SK-N-SH (cell line): Measurements from ENCODE around the gene RABGAP1L. TPM values are rescaled to one million over a fixed set of nuclear protein-coding genes. Genes with fewer than 3 reads are reported as not detected.

Experiments used
- CTCF ChIA-PET: fragments of 300-600, 350-600 bp; formaldehyde crosslinking; extraction: SDS; loops from one replicate; lab custom pipeline; 2021; lab: Yijun Ruan, JAX
- POLR2A ChIA-PET: fragments of 350-600 bp; sonication (Branson Sonifier 250); formaldehyde crosslinking; extraction: SDS; loops from one replicate; lab custom pipeline; 2020; ENCODE audit warnings: antibody characterized with exemption, inconsistent platforms; lab: Yijun Ruan, JAX
- DNase-seq: peaks from one replicate; pipeline ENCODE4 v3.0.0; 2012
- H2AFZ ChIP-seq: fragments of 200-600 bp; sonication (generic); 2 replicates; pipeline ENCODE4 v1.8.1; 2016; ENCODE audit warnings: antibody characterized with exemption, mild to moderate bottlenecking, low read depth
- H3F3A ChIP-seq: fragments of 200-600 bp; sonication (generic); replicated peaks from 2 replicates; pipeline ENCODE3; 2016; ENCODE audit warnings: antibody characterized with exemption, mild to moderate bottlenecking; ENCODE audit not compliant: insufficient read depth
- H3K27ac ChIP-seq, 2 experiments: fragments of 200-500 bp in 1 of 2; fragments of 200-600 bp in 1 of 2; sonication (Bioruptor generic) in 1 of 2; sonication (generic), shearing (Covaris generic) in 1 of 2; 2 replicates each; pipeline versions ENCODE4 v1.5.1 to v1.6.1; 2014 to 2016; ENCODE audit warnings: low read depth in 2 of 2, inconsistent platforms in 1 of 2, low read length in 1 of 2, mild to moderate bottlenecking in 1 of 2, mixed read lengths in 1 of 2
- H3K27me3 ChIP-seq: fragments of 200-600 bp; sonication (generic), shearing (Covaris generic); 2 replicates; pipeline ENCODE4 v1.6.1; 2016; ENCODE audit warnings: mixed run types; ENCODE audit not compliant: insufficient read depth
- H3K36me3 ChIP-seq, 2 experiments: fragments of 200-500 bp in 1 of 2; fragments of 200-600 bp in 1 of 2; sonication (Bioruptor generic) in 1 of 2; sonication (generic) in 1 of 2; replicated peaks in 1 of 2; 2 replicates each; pipeline versions ENCODE3 to v1.5.1; 2014 to 2016; ENCODE audit warnings: low read length in 1 of 2, mild to moderate bottlenecking in 1 of 2; ENCODE audit not compliant: insufficient read depth in 2 of 2, control insufficient read depth in 1 of 2
- H3K4me1 ChIP-seq, 2 experiments: fragments of 200-500 bp in 1 of 2; fragments of 200-600 bp in 1 of 2; sonication (Bioruptor generic) in 1 of 2; sonication (generic), shearing (Covaris generic) in 1 of 2; 2 replicates each; pipeline versions ENCODE4 v1.5.1 to v1.6.1; 2014 to 2016; ENCODE audit warnings: low read depth in 1 of 2, low read length in 1 of 2, mixed run types in 1 of 2; ENCODE audit not compliant: insufficient read depth in 2 of 2, control insufficient read depth in 1 of 2
- H3K4me2 ChIP-seq: fragments of 200-600 bp; sonication (generic), shearing (Covaris generic); 2 replicates; pipeline ENCODE4 v1.6.1; 2017; ENCODE audit warnings: mixed run types
- H3K4me3 ChIP-seq, 2 experiments: fragments of 200-500 bp in 1 of 2; fragments of 200-600 bp in 1 of 2; sonication (Bioruptor generic) in 1 of 2; sonication (generic), shearing (Covaris generic) in 1 of 2; 2 replicates each; pipeline versions ENCODE4 v1.5.1 to v1.8.1; 2014 to 2016; ENCODE audit warnings: low read depth in 2 of 2, inconsistent platforms in 1 of 2, low read length in 1 of 2, mild to moderate bottlenecking in 1 of 2, mixed read lengths in 1 of 2, moderate library complexity in 1 of 2
- H3K79me2 ChIP-seq: fragments of 200-600 bp; sonication (generic); 2 replicates; pipeline ENCODE4 v1.8.1; 2017; ENCODE audit warnings: mild to moderate bottlenecking; ENCODE audit not compliant: insufficient read depth
- H3K9ac ChIP-seq: fragments of 200-600 bp; sonication (generic); 2 replicates; pipeline ENCODE4 v1.6.1; 2017; ENCODE audit warnings: mixed run types
- H3K9me2 ChIP-seq: fragments of 200-600 bp; sonication (generic); 2 replicates; pipeline ENCODE4 v1.6.1; 2017; ENCODE audit warnings: mixed run types
- H3K9me3 ChIP-seq: fragments of 200-600 bp; sonication (generic); 2 replicates; pipeline ENCODE4 v1.6.1; 2017; ENCODE audit warnings: mixed run types, mild to moderate bottlenecking, moderate library complexity
- H4K20me1 ChIP-seq: fragments of 200-600 bp; sonication (generic); 2 replicates; pipeline ENCODE4 v1.6.1; 2017; ENCODE audit warnings: mild to moderate bottlenecking, mixed run types; ENCODE audit not compliant: insufficient read depth
- ELF1 ChIP-seq: IDR thresholded peaks from 2 replicates; pipeline ENCODE4 v1.4.0; 2012
- EZH2phosphoT487 ChIP-seq: fragments of 200-600 bp; sonication (generic); IDR thresholded peaks from 2 replicates; pipeline ENCODE4 v1.6.1; 2017; ENCODE audit warnings: low read depth, mixed run types, mild to moderate bottlenecking, antibody characterized with exemption, moderate library complexity, borderline replicate concordance
- FOXJ3 ChIP-seq: sonication (generic); formaldehyde crosslinking; IDR thresholded peaks from 2 replicates; pipeline ENCODE4 v1.5.1; 2020; ENCODE audit warnings: mild to moderate bottlenecking, missing genetic modification reagents
- IRF3 ChIP-seq: fragments of 150-350 bp; IDR thresholded peaks from 2 replicates; pipeline ENCODE4 v1.6.1; 2016; ENCODE audit warnings: mild to moderate bottlenecking, low read depth, low read length
- MXI1 ChIP-seq: IDR thresholded peaks from 2 replicates; pipeline ENCODE4 v1.6.1; 2012; ENCODE audit warnings: mild to moderate bottlenecking, low read depth, low read length, improper control_type of control experiment
- NFIC ChIP-seq: IDR thresholded peaks from 2 replicates; pipeline ENCODE4 v1.4.0; 2012; ENCODE audit warnings: borderline replicate concordance
- POLR2AphosphoS5 ChIP-seq: IDR thresholded peaks from 2 replicates; pipeline ENCODE4 v1.6.1; 2012; ENCODE audit warnings: low read depth, low read length
- RAD21 ChIP-seq: IDR thresholded peaks from 2 replicates; pipeline ENCODE4 v1.6.1; 2012; ENCODE audit warnings: mild to moderate bottlenecking, low read length
- REST ChIP-seq: IDR thresholded peaks from 2 replicates; pipeline ENCODE4 v1.6.1; 2012; ENCODE audit warnings: mild to moderate bottlenecking, low read depth, low read length, moderate library complexity
- RFX5 ChIP-seq: IDR thresholded peaks from 2 replicates; pipeline ENCODE4 v1.6.1; 2012; ENCODE audit warnings: mild to moderate bottlenecking, improper control_type of control experiment, low read length
- SMC3 ChIP-seq: IDR thresholded peaks from 2 replicates; pipeline ENCODE4 v1.6.1; 2012; ENCODE audit warnings: low read depth, low read length, improper control_type of control experiment
- TEAD4 ChIP-seq: IDR thresholded peaks from 2 replicates; pipeline ENCODE4 v1.4.0; 2012; ENCODE audit warnings: mild to moderate bottlenecking, borderline replicate concordance; ENCODE audit not compliant: insufficient read depth
- USF1 ChIP-seq: IDR thresholded peaks from 2 replicates; pipeline ENCODE4 v1.4.0; 2012; ENCODE audit warnings: low read depth, borderline replicate concordance
- USF2 ChIP-seq: fragments of 150-350 bp; IDR thresholded peaks from 2 replicates; pipeline ENCODE4 v1.6.1; 2017; ENCODE audit warnings: antibody characterized with exemption, low read length, low read depth, borderline replicate concordance
- ZBTB33 ChIP-seq: IDR thresholded peaks from 2 replicates; pipeline ENCODE4 v1.4.0; 2012; ENCODE audit warnings: low read depth, borderline replicate concordance
- WGBS: methylation state at CpG from one replicate; pipeline ENCODE4 v1.1.6; 2017; ENCODE audit warnings: low lambda C conversion rate; 5-methylcytosine and 5-hydroxymethylcytosine counted together
- polyA plus RNA-seq, 3 experiments: library from polyadenylated mRNA; depleted of rRNA; stranded (reverse); fragments of >200 nt; gene quantifications; 2 replicates each; pipeline ENCODE4 v1.2.3, GENCODE V29; 2012

RABGAP1L gene
- polyA plus RNA-seq, 1 of the 3 experiments (the other 2 are of a cell fraction) = 7.2 TPM

GRCh38 chr1:174850726-174851125 is 691.4 kb downstream of the RABGAP1L start:
- no peak for DNase-seq
- H4K20me1 ChIP-seq = no peaks in the 10 kb centered on the region
- H2AFZ ChIP-seq = no peak overlapping the region
- no peak for TF ChIP-seq USF2
- no peak for TF ChIP-seq RFX5
- no peak for TF ChIP-seq TEAD4
- TF ChIP-seq REST = no peak
- H3K9me3 ChIP-seq = no peaks in the 10 kb centered on the region
- no peaks in the 10 kb centered on the region for H3K79me2 ChIP-seq
- H3K27ac ChIP-seq = no peak overlapping the region
- H3F3A ChIP-seq = no peaks in the 10 kb centered on the region
- H3K9me2 ChIP-seq = no peaks in the 10 kb centered on the region
- H3K36me3 ChIP-seq = no peaks in the 10 kb centered on the region
- no peak overlapping the region for H3K4me2 ChIP-seq
- 63% methylated on average over 1 of the region's 1 CpG for WGBS
- ChIA-PET POLR2A (no interaction called here), CTCF (interaction anchor here (0.8 kb wide), 1 partner anchor 132 kb away, joined by 4 read pairs; no protein-coding TSS in a partner anchor)
- H3K4me1 ChIP-seq = no peaks in the 10 kb centered on the region; a peak in 1 of 4 replicates
- H3K9ac ChIP-seq = no peak overlapping the region
- H3K27me3 ChIP-seq = no peaks in the 10 kb centered on the region
- no peak overlapping the region for H3K4me3 ChIP-seq

GRCh38 chr1:174858301-174858700 is 699.0 kb downstream of the RABGAP1L start:
- Histone ChIP-seq H4K20me1 (no peaks in the 10 kb centered on the region), H3K27me3 (no peaks in the 10 kb centered on the region), H3K79me2 (no peaks in the 10 kb centered on the region), H3K9ac (no peak overlapping the region), H3K27ac (no peak overlapping the region), H3K4me1 (no peaks in the 10 kb centered on the region), H2AFZ (no peak overlapping the region), H3K9me2 (no peaks in the 10 kb centered on the region), H3K9me3 (no peaks in the 10 kb centered on the region), H3K4me3 (no peak overlapping the region), H3K36me3 (no peaks in the 10 kb centered on the region), H3K4me2 (no peak overlapping the region), H3F3A (no peaks in the 10 kb centered on the region)
- DNase-seq = no peak
- 81% methylated on average over 1 of the region's 1 CpG for WGBS
- POLR2A ChIA-PET = no interaction called here
- CTCF ChIA-PET = no interaction called here
- TF ChIP-seq NFIC = no peak
- no peak for TF ChIP-seq USF1
- no peak for TF ChIP-seq ELF1
- TF ChIP-seq FOXJ3 = no peak
- TF ChIP-seq EZH2phosphoT487 = no peak
- TF ChIP-seq IRF3 = no peak
- TF ChIP-seq POLR2AphosphoS5 = no peak
- TF ChIP-seq RAD21 = no peak
- TF ChIP-seq MXI1 = no peak
- TF ChIP-seq SMC3 = no peak
- TF ChIP-seq ZBTB33 = no peak
